Neuronal stem cell (in vitro differentiated cells): ENCODE measurements around the gene NSG1.
"Not testable (repeated sequence)": the region's sequence is repeated elsewhere in the genome, so short reads cannot be mapped to it uniquely, and the experiment has no call there.

Experiments used
- DNase-seq: peaks from one replicate; pipeline ENCODE4 v3.0.0-alpha.2; 2013; ENCODE audit warnings: low spot score
- H2AFZ ChIP-seq: one replicate; pipeline ENCODE4 v1.6.1; 2013; ENCODE audit warnings: mild to moderate bottlenecking, low read length, inconsistent platforms
- H2AK5ac ChIP-seq: 2 replicates; pipeline ENCODE4 v1.6.1; 2013; ENCODE audit warnings: low read depth, mild to moderate bottlenecking, inconsistent platforms, low read length, moderate library complexity, mixed read lengths
- H2BK120ac ChIP-seq: 2 replicates; pipeline ENCODE4 v1.6.1; 2013; ENCODE audit warnings: low read depth, mild to moderate bottlenecking, inconsistent platforms, low read length, moderate library complexity, mixed read lengths
- H2BK12ac ChIP-seq: one replicate; pipeline ENCODE4 v1.6.1; 2013; ENCODE audit warnings: low read length, inconsistent platforms
- H2BK15ac ChIP-seq: 2 replicates; pipeline ENCODE4 v1.6.1; 2013; ENCODE audit warnings: mild to moderate bottlenecking, low read length, inconsistent platforms, mixed read lengths
- H2BK5ac ChIP-seq: one replicate; pipeline ENCODE4 v1.6.1; 2013; ENCODE audit warnings: inconsistent platforms, mild to moderate bottlenecking, low read length, moderate library complexity
- H3K14ac ChIP-seq: one replicate; pipeline ENCODE4 v1.6.1; 2013; ENCODE audit warnings: low read length, inconsistent platforms
- H3K18ac ChIP-seq: 2 replicates; pipeline ENCODE4 v1.6.1; 2013; ENCODE audit warnings: low read length, inconsistent platforms
- H3K23ac ChIP-seq: 2 replicates; pipeline ENCODE4 v1.6.1; 2013; ENCODE audit warnings: low read depth, mild to moderate bottlenecking, mixed read lengths, low read length, inconsistent platforms; ENCODE audit not compliant: poor library complexity
- H3K27ac ChIP-seq: replicated peaks from 3 replicates; pipeline ENCODE4 v1.5.1; 2013; ENCODE audit warnings: low read length, inconsistent platforms
- H3K27me3 ChIP-seq, 3 experiments: 2 replicates each; pipeline ENCODE4 v1.6.1; 2013; ENCODE audit warnings: low read length in 3 of 3, mild to moderate bottlenecking in 2 of 3, inconsistent platforms in 1 of 3, low read depth in 1 of 3, mixed read lengths in 1 of 3, moderate library complexity in 1 of 3; ENCODE audit not compliant: control insufficient read depth in 3 of 3, insufficient read depth in 3 of 3
- H3K36me3 ChIP-seq, 2 donors: replicated peaks in 1 of 2; 2 replicates each; pipeline ENCODE4 v1.6.1; 2013; ENCODE audit warnings: low read length in 2 of 2; ENCODE audit not compliant: control insufficient read depth in 2 of 2, insufficient read depth in 2 of 2
- H3K4ac ChIP-seq: 2 replicates; pipeline ENCODE4 v1.6.1; 2013; ENCODE audit warnings: inconsistent platforms, mild to moderate bottlenecking, low read length, moderate library complexity
- H3K4me1 ChIP-seq, 2 donors: 1 replicate in 1 of 2; 2 replicates in 1 of 2; pipeline ENCODE4 v1.6.1; 2013; ENCODE audit warnings: low read length in 2 of 2, low read depth in 1 of 2; ENCODE audit not compliant: control insufficient read depth in 2 of 2, insufficient read depth in 1 of 2
- H3K4me2 ChIP-seq: one replicate; pipeline ENCODE4 v1.6.1; 2013; ENCODE audit warnings: mild to moderate bottlenecking, low read length, inconsistent platforms; ENCODE audit not compliant: insufficient read depth, poor library complexity, severe bottlenecking
- H3K4me3 ChIP-seq, 2 donors: 2 replicates each; pipeline ENCODE4 v1.5.1; 2013; ENCODE audit warnings: low read length in 2 of 2, mild to moderate bottlenecking in 2 of 2, inconsistent platforms in 1 of 2, moderate library complexity in 1 of 2
- H3K79me1 ChIP-seq: one replicate; pipeline ENCODE4 v1.6.1; 2013; ENCODE audit warnings: low read depth, mild to moderate bottlenecking, inconsistent platforms, low read length, moderate library complexity
- H3K9ac ChIP-seq: one replicate; pipeline ENCODE4 v1.6.1; 2013; ENCODE audit warnings: mild to moderate bottlenecking, low read depth, low read length, inconsistent platforms; ENCODE audit not compliant: poor library complexity
- H3K9me3 ChIP-seq, 2 donors: replicated peaks in 1 of 2; 2 replicates each; pipeline versions ENCODE3 to v1.6.1; 2013; ENCODE audit warnings: low read length in 2 of 2, mild to moderate bottlenecking in 2 of 2, inconsistent platforms in 1 of 2, low read depth in 1 of 2, mixed read lengths in 1 of 2, moderate library complexity in 1 of 2; ENCODE audit not compliant: control insufficient read depth in 2 of 2, insufficient read depth in 1 of 2
- H4K8ac ChIP-seq: one replicate; pipeline ENCODE4 v1.6.1; 2013; ENCODE audit warnings: low read depth, mild to moderate bottlenecking, inconsistent platforms, low read length, moderate library complexity
- H4K91ac ChIP-seq: one replicate; pipeline ENCODE4 v1.6.1; 2013; ENCODE audit warnings: low read length, low read depth, mild to moderate bottlenecking, inconsistent platforms; ENCODE audit not compliant: poor library complexity
- WGBS, 2 donors: extraction: QIAGEN DNeasy Blood & Tissue Kit; methylation state at CpG; one replicate each; pipeline ENCODE4 v1.1.7; 2013; ENCODE audit warnings: missing lambda C conversion rate in 2 of 2, mixed read lengths in 1 of 2; ENCODE audit not compliant: insufficient read length in 2 of 2, insufficient replicate concordance in 1 of 2; ENCODE audit errors: extremely low coverage in 2 of 2; 5-methylcytosine and 5-hydroxymethylcytosine counted together

Gene NSG1

DNA sequence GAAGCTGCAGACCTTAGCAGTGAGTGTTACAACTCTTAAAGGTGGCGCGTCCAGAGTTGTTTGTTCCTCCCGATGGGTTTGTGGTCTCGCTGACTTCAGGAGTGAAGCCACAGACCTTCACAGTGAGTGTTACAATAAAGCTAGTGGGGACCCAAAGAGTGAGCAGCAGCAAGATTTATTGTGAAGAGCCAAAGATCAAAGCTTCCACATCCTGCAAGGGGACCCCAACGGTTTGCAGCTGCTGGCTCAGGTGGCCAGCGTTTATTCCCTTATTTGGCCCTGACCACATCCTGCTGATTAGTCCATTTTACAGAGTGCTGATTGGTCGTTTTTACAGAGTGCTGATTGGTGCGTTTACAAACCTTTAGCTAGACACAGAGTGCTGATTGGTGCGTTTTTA lies 38.3 kb upstream of the NSG1 start:
- not testable (repeated sequence) for H3K79me1 ChIP-seq, H3K36me3 ChIP-seq, H3K23ac ChIP-seq, H3K4me3 ChIP-seq, H2BK12ac ChIP-seq, H2AK5ac ChIP-seq, H4K91ac ChIP-seq, H3K27me3 ChIP-seq, H3K4me2 ChIP-seq, H2BK15ac ChIP-seq, DNase-seq, H4K8ac ChIP-seq, H3K18ac ChIP-seq, H2BK5ac ChIP-seq, H3K14ac ChIP-seq, H2BK120ac ChIP-seq, H3K27ac ChIP-seq, H3K9ac ChIP-seq, H3K4ac ChIP-seq, H3K9me3 ChIP-seq, H3K4me1 ChIP-seq, H2AFZ ChIP-seq
- no CpG with 5 or more reads among the region's 9 CpGs for WGBS, 2 donors

DNA sequence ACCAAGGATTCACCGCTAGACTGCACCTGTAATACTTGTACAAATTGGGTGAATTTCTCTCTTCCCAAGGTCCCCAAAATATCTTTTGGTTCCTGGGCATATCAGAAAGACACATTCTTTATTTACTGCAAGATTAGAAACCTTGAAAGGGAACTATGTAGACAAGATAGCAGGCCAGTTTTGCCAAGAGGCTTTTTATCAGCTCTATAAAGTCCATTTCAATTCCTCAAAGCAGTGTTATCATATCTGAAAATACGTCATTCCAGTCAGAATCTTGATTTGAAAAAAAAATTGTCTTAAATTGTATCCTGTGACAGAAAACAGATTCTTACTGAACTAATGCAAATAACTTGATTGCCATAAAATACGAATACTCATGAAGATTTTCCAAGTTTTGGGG lies 37.0 kb upstream of the NSG1 start:
- no peak overlapping the region for H2AFZ ChIP-seq
- H3K79me1 ChIP-seq, result no peaks in the 10 kb centered on the region
- H3K23ac ChIP-seq, result no peak overlapping the region
- no peak overlapping the region for H4K8ac ChIP-seq
- no peak overlapping the region for H3K4me3 ChIP-seq
- no peaks in the 10 kb centered on the region for H3K36me3 ChIP-seq
- no peak overlapping the region for H3K18ac ChIP-seq
- no peak overlapping the region for H4K91ac ChIP-seq
- H3K9me3 ChIP-seq, result no peaks in the 10 kb centered on the region
- no peaks in the 10 kb centered on the region for H3K4me1 ChIP-seq
- no peak overlapping the region for H3K27ac ChIP-seq
- H2BK5ac ChIP-seq, result no peak overlapping the region
- H2BK15ac ChIP-seq, result no peak overlapping the region
- no peak overlapping the region for H3K4ac ChIP-seq
- no peak overlapping the region for H2BK12ac ChIP-seq
- H2AK5ac ChIP-seq, result no peak overlapping the region
- DNase-seq, result no peak
- no peak overlapping the region for H2BK120ac ChIP-seq
- H3K14ac ChIP-seq, result no peak overlapping the region
- WGBS, 2 donors, result no CpG with 5 or more reads among the region's 3 CpGs
- peaks cover 0 to 4% (median 0%) of the 10 kb centered on the region in 3 experiments for H3K27me3 ChIP-seq
- H3K4me2 ChIP-seq, result no peak overlapping the region
- no peak overlapping the region for H3K9ac ChIP-seq

DNA sequence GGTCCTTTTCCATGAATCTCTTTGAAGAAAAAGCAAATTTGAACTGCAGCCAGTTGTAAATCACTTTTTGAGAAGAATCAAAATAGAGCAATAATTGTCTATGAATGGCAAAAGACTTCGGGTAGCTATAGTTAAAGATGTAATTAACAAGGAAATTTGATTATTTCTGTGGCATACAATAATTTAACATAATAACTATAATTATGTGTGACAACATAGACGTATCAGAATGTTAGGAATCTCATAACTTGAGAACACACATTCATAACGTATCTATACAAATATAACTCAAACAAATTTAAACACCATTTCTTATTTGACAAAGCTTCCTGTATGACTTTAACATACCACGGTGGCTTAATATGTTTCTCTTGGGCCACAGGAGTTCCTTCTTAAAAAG lies 36.0 kb upstream of the NSG1 start:
- Histone ChIP-seq H2BK120ac (no peak overlapping the region), H3K9me3 (no peaks in the 10 kb centered on the region), H4K91ac (no peak overlapping the region), H3K4ac (no peak overlapping the region), H3K18ac (no peak overlapping the region), H4K8ac (no peak overlapping the region), H3K27me3 (peaks cover 0 to 11% (median 0%) of the 10 kb centered on the region in 3 experiments), H2BK5ac (no peak overlapping the region), H3K14ac (no peak overlapping the region), H3K36me3 (no peaks in the 10 kb centered on the region), H3K27ac (no peak overlapping the region), H3K9ac (no peak overlapping the region), H3K4me3 (no peak overlapping the region), H3K79me1 (no peaks in the 10 kb centered on the region), H3K23ac (no peak overlapping the region), H3K4me2 (no peak overlapping the region), H2BK12ac (no peak overlapping the region), H3K4me1 (no peaks in the 10 kb centered on the region), H2AFZ (no peak overlapping the region), H2AK5ac (no peak overlapping the region), H2BK15ac (no peak overlapping the region)
- 100% methylated on average over 1 of the region's 4 CpGs; no CpG with 5 or more reads in 1 of the 2 donors for WGBS, 2 donors
- no peak for DNase-seq

DNA sequence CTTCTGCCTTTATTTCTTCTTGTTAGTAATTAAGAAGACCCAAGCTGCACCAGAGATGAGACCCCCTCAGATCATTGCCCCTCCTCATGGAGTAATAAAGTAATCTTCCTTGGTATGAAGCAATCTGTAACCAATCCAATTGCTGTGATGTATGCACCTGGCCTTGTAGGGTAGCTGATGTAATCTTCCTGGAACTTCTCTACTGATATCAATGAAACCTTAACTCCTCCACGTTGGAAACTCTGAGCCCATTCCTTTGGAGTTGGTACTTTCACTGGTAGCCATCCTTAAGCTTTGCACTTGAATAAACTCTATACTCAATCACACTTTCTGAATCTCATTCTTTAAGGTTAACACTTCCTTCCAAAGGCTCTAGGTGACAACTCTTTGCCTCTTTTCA lies 31.6 kb upstream of the NSG1 start:
- Histone ChIP-seq H3K18ac (no peak overlapping the region), H3K36me3 (no peaks in the 10 kb centered on the region), H4K8ac (no peak overlapping the region), H3K4me1 (peaks cover 8% of the 10 kb centered on the region in 2 donors), H4K91ac (no peak overlapping the region), H3K4me2 (no peak overlapping the region), H3K4ac (no peak overlapping the region), H2AFZ (no peak overlapping the region), H3K79me1 (no peaks in the 10 kb centered on the region), H2BK12ac (no peak overlapping the region), H3K9ac (no peak overlapping the region), H3K9me3 (no peaks in the 10 kb centered on the region), H3K14ac (no peak overlapping the region), H2BK120ac (no peak overlapping the region), H3K4me3 (no peak overlapping the region), H2AK5ac (no peak overlapping the region), H2BK5ac (no peak overlapping the region), H3K23ac (no peak overlapping the region), H3K27ac (no peak overlapping the region), H3K27me3 (peaks cover 0 to 25% (median 0%) of the 10 kb centered on the region in 3 experiments), H2BK15ac (no peak overlapping the region)
- WGBS, 2 donors, result no CpG with 5 or more reads among the region's 1 CpG
- no peak for DNase-seq
